Stimulated activated CD8-positive, alpha-beta memory T cell treated with anti-CD3 and anti-CD28 coated beads, Interleukin-7, amount 100 ng/mL, for 48 hours (primary cell): Measurements from ENCODE around the gene ALOX12B.

Experiments used
- DNase-seq, 2 donors: peaks; one replicate each; pipeline ENCODE4 v3.0.0-alpha.2; 2020; ENCODE audit warnings: low read depth in 1 of 2; ENCODE audit errors: extremely low read depth in 1 of 2

ALOX12B gene

DNA sequence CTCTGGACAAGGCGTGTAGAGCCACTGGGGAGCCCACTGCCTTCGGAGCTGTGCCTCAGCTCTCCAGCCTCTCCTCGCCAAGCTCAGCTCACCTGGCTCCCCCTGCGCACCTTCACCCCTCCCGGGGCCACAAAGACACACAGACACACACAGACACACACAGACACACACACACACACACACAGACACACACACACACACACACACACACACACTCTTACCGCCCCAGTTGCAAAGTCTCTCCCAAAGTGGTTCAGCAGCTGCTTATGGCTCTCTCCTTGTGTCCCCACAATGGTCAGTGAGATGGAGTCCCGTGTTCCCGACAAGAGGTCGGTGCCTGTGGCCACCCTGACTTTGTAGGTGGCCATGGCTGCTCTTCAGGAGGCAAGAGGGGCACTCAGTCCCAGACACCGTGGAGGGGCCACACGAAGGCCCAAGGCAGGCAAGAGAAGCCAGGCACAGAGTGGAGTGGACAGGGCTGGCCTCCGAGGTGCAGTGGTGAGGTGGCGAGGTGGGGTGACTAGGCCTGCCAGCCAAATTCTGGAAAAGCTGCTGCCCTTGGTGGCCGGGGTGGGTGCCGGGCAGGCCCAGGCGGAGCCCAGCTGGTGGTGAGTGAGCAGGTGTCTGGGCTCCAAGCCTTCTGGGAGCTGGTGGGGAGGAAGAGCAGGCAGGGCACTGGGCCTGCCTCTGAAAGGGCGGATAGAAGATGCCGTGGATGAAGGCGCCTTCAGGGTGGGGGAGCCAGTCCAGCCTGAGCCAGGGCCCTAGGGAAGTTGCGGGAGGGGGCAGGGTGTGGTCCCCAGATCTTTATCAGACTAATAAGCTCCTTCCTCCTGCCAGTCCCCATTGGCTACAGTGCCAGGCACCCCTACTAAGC, at the start of gene ALOX12B:
Gene ALOX12B, minus strand, starts transcription at position 642 of the 877 bp plus-strand sequence. Its CDS starts 274 bp downstream, at position 368.
- DNase-seq: no peak

DNA sequence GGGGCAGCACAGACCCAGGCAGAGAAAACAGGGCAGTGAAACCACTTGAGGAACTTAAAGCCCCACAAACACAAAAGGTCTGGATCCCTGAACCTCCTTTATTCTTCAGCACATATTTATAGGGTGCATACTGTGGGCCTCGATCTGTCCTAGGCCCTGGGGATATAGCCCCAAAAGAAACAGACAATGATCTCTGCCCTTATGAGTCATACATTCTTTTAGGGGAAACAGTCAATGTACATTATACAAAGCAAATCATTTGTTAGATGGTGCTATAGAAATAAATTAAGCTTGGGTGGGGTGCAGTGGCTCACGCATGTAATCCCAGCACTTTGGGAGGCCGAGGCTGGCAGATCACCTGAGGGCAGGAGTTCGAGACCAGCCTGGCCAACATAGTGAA, 46.4 kb upstream of the ALOX12B start:
- DNase-seq: no peak

DNA sequence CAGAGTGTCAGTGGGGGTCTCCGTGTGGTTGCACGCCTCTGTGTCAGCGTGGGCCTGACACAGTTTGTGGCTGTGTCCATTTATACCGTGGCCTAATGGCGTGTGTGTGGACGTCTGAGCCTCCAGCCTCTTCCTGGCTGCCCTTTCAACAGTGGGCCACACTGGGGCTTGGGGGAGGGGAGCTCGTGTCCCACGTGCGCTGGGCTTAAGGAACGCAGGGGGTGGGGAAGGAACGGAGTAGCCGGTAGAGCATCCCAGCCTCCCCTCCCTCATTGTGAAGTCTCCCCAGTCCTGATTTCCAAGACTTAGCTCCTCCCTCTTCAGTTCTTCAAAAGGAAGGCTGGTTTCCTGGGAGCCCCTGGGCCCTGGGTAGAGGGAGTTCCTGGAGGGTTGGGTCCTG, 45.9 kb upstream of the ALOX12B start:
- no peak for DNase-seq

DNA sequence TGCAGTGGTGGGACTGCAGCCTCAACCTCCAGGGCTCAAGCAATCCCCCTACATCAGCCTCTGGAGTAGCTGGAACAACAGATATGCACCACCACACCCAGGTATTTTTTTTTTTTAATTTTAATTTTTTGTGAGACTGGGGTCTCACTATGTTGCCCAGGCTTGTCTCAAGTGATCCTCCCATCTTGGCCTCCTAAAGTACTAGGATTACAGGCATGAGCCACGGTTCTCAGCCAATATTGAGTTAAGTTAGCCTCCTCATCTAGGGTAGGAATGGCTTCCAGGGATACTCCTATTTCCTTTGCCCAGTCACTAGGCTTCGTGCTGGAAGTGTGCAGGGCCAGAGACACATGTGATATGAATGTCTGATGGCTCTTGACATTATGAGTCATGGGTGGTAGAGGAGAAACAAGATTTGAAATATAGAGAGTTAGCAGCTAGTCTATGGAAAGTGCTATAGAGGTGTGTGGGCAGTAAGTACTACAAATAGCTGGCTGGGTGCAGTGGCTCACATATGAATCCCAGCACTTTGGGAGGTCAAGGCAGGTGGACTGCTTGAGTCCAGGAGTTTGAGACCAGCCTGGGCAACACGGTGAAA, 44.4 kb upstream of the ALOX12B start:
- DNase-seq: no peak

DNA sequence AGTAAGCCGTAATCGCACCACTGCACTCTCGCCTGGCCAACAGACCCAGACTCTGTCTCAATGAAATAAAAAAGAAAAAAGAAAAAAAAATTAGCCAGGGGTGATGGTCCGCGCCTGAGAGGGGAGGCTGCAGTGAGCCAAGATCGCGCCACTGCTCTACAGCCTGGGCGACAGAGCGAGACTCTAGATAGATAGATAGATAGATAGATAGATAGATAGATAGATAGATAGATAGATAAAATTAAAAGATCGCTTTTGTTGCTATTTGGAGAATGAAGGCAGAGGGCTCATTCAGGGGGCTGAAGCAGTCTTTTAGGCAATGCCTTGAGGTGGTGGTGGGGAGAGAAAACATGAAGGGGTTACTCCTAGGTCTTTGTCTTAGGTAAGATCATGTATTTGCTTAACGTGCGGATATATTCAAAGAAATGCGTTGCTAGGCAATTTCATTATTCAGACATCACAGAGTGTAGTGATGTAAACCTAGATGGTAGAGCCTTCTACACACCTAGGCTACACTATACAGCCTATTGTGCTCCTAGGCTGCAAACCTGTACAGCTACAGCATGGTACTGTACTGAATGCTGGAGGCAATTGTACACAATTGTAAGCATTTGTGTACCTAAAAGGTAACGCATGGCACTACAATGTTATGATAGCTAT, 40.7 kb upstream of the ALOX12B start:
- DNase-seq: no peak

DNA sequence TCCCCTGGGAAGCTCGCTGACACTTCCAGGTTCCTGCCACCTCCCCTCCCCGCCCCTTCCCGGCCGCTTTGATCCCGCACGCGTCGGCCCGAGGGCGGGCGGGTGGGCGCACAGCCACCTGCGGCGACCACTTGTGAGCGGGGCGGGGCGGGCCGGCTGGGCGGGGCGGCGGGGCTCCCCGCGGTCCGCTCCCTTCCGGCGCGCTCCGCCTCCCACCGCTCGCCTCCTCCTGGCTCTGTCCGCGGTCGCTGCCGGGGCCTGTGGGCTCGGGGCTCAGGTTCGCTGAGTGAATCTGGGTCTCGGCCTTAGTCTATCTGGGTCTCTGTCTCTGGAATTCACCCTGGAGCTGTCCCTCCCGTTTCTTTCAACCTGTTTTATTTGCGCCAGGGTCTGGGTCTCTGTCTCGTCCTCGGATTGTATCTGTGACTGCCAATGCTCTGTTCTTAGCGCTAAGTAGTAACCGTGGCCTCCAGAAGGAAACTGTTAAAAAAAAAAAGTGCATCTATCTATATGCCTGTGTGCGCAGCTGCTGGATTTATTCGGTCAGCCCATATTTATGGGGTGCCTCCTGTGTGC, 39.1 kb upstream of the ALOX12B start:
- DNase-seq: no peak

DNA sequence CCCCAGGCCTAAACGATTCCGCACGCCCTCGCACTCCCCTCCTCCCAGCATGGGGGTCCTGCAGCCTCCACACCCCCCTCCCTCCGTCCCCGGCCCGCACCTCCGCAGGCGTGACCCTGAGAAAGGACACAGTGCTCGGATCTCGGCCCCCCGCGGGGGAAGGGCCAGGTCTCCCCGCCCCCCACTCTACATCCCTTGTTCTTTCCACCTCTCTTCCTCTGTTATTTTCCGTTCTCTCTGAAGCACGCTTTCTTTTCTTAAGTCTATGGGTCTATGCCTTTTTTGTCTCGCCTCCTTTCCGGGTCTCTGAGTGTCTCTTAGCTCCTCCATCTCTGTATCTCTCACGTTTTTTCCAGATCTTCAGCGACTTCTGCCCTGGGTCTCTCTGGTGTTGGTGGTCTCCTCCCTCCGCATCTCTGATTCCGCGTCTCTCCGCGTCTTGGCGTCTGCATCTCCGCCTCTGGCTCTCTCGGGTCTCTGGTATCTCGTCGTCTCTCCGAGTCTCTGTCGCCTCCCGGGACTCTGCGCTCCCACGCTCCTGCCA, 38.5 kb upstream of the ALOX12B start:
- no peak for DNase-seq

DNA sequence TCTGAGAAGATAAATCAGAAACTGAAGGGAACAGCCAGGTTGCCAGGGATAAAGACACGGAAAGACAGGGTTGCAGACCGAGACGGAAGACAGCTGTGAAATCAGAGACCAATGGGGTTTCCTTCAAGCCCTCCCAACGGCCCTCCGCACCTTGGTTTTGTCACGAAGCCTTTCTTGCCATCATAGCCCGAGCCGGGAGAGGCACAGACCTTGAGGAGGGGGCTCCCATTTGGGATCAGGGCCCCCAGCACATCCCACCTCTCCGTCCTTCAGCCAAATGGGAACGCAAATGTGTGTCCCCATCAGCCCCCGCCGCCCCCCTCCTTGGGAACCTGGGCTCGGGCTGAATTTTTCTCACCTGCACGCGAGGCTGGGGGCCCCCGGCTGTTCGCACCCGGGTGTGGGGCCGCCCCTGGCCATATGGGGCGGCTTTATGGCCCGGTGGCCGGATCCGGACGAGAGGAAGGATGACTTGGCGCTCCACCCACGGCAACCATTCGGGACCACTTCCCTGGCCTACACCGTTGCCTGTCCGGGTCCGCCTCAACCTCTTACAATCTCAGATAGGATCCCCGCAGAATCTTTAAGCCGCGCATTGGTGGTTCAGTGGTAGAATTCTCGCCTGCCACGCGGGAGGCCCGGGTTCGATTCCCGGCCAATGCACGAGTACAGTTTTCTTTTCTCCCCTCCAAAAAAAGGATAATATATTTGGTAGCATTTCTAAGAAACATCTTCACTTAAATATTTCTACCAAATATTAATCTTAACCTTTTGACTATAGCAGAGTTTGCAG, 37.8 kb upstream of the ALOX12B start:
- DNase-seq: peak; percentile 72 to 78

DNA sequence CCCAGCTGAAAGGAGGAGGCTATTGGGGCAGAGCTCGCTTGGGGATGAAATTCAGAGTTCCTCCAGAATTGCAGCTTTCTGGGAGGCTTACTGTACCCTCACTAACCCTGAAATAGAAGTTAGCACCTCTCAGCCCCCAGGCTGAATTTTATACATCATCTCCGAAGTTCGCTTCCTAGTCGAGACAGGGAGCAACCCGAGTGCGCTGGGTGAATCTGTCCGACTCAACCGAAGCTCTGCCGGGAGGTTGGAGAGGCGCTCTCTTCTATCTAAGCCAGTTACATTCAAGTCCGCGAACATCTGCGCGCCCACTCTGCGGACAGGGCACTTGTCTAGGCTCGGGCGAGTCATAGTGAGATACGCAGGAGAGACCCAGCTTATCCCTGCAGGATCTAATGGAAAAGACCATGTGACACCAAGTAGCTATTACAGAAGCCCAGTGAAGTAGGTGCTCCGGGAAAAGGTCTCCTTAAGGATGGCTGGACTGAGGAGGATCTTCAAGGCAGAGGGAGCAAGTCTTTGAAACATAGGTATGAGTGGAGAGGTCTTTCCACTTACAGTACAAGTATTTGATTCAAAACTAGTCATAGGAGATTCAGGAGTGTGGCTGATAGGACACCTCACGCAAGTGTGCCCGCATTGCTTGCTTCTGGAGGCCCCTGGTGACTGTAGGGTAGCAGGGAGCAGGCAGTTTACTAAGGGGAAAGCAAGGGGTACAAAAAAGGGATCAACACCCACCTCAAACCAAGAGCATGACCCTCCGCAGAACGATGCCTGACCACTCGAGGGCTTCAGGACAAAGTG, 37.0 kb upstream of the ALOX12B start:
- DNase-seq: no peak

DNA sequence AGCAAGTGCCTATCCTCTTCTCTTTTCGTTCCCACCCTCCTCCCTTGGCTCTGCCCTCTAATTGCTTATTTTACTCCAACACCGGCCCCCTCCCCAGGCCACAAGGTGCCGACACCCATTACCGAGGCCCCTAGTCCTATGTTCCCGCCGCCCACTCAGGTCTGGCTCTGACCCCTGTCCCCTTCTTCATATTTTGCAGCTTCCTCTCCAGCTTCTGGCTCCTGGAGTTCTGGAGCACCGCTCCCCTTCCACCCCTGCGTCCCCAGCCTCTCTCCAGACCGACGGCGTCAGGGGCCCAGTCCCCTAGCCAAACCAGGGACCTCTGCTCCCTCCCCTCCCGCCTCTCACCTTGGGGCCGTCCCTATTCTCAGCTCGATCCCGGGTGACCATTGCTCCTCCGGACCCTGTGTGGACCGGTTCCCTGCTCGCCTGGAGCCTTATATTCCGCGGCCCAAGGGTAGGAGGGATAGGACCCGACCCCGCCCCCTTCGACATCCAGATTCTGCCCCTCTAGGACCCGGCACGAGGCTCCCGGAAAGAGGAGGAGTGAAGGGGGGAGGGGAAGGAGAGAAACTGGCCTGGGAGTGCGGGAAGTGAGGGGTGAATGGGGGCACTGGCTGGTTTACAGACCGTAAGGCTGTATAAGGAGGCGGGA, 36.3 kb upstream of the ALOX12B start, which contains the start of gene HES7:
Gene HES7, minus strand, starts transcription at position 412 of the 655 bp plus-strand sequence. Its CDS starts 22 bp downstream, at position 390.
- no peak for DNase-seq

DNA sequence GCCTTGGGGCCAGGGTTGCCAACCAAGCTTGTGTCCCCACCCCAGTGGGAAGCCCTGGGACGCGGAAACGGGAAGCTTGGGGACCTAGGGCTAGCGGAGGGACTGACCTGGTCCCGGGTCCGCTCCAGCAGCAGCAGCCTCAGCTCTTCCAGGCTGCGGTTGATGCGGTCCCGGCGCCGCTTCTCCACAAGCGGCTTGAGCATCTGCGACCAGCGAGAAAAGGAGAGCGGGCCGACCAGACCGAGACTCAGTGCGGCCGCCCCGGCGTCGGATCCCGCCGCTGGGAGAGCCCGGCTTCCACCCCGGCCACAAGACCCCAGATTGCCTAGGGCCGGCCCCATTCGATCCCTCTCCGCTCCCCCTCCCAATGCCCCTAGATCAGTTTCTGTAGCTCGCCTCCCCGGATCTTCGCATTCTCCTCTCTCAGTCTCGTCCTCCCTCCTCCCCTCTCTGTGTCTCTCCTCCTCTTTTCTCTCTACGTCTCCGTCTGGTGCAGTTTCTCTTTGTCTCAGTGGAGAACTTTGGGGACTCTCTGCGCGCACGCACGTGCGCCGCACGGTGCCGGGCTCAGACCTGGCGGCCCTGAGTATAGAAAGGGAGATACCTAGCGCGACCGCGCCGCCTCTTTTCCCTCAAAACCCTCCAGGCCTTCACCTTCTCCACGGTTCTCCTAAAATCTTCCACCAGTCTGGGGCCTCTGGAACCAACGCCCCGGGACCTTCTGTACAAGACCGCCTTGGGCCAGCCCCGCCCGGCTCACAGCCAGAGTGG, 35.6 kb upstream of the ALOX12B start:
- no peak for DNase-seq

DNA sequence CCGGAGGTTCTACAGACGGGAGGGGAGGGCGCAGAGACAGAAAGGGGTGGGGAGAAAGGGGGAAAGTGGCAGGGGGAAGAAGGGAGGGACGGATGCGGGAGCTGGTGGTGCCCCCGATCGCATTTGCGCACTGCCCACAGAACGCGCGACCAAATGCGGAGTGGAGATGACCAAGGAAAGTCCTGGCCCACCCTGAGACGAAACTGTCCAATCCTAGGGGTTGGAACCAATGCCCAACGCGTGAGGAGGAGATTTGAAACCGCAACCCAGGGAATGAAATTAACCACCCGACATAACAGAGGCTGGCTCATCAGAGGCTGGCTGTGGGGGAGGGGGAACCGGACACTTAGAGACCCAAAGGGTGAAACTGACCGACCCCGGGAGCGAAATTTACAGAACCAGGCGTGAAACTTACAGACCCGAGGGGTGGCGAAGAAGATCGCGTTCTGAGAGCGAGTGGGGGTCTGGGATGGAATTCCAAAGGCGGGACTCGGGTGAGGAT, 35.0 kb upstream of the ALOX12B start:
- no peak for DNase-seq

DNA sequence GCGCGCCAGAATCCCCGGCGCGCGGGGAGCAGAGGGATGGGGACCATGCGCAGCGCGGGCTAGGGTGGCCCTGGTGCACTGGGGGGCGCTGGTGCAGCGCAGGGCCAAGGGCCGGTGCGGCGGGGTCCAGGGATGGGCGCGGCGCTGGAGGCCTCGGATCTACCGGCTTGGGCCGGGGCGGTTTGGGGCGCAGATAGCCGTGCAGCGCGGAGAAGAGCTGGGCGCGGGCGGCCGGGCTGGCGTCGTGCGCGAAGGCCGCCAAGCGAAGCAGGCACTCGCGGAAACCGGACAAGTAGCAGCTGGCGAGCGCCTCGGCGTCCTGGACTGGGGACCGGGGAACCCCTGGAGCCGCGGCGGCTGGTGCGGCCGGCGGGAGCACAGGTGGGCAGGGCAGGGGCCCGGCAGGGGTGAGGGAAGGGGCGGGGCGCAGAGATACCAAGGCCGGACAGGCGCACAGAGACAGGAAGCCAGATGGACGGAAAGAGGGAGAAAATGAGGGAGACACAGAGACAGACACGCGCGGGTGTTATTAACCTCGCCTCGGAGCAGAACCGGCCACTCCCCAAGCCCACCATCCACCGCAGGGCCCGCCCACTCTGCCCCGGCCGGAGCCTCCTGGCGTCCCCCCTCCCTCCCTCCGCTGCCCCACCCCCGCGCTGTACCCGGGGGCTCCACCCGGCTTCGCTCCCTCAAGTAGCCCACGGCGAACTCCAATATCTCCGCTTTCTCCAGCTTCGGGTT, 34.3 kb upstream of the ALOX12B start:
- no peak for DNase-seq

DNA sequence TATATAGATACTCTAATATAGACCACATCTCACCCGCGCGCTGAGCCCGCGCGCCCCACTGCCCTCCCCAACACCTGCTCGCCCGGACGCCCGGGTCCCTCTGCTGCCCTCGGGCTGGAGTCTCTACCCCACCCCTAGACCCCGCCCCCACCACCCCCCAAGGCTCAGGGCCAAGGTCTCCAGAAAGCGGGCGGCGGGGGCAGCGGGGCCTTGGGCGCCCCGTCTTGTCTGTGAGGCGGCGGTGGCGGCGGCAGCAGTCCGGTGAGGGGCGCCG, 33.8 kb upstream of the ALOX12B start:
- no peak for DNase-seq

DNA sequence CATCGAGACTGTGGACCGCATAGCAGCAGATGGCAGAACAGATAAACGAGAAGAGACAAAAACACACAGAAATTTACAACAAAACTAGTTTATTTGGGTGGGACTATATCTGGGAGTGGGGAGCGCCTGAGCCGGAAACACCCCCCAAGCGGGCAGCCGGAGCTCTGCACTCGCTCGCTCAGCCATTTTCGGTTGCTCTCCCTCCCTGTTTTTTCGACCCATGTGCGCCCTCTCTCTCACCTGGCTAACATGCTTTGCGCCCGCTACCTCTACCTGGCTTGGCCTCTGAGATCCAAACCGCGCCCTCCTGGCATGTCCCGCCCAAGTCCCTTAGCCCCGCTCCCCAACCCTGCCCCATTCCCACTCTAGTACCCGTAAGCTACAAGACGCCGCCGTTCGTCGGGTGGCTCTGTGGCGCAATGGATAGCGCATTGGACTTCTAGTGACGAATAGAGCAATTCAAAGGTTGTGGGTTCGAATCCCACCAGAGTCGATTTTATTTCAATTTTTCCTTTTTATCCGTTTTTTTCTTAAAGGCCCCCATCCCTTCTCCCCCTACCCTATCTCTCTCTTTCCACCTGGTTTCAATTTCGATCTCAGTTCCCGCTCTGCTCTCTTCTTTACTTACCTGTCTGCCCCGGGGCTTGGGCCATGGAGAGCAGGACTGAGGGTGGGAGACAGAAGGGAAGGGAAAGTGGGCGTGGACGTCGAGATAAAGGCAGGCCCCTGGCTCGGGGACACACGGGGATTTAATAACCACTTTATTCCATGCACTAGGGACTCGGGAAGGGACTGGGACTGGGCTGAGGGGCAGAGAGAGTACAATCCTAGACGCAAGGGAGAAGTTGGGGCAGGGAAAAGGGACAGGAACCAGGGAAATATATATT, 33.2 kb upstream of the ALOX12B start:
- DNase-seq: peak in 1 of 2 donors; percentile 72
